Naive B cell (primary cell): ENCODE measurements around the gene DCLRE1A. TPM values are rescaled to one million over a fixed set of nuclear protein-coding genes. Genes with fewer than 3 reads are reported as not detected.

Source experiments
- ATAC-seq, 2 donors: fragments of 150-1000 bp; cut with Tn5 transposase; 2 replicates each; pipeline ENCODE4 v1.10.0; 2021; ENCODE audit warnings: low read depth in 2 of 2, mild to moderate bottlenecking in 2 of 2, moderate library complexity in 2 of 2
- DNase-seq: peaks from one replicate; pipeline ENCODE4 v3.0.0; 2022
- H3K27ac Mint-ChIP-seq, 6 donors: one replicate each; pipeline ENCODE4 v1.8.0; 2020 to 2022; ENCODE audit warnings: mild to moderate bottlenecking in 6 of 6, mixed read lengths in 6 of 6, moderate library complexity in 5 of 6, inconsistent platforms in 2 of 6
- H3K27me3 Mint-ChIP-seq, 3 donors: one replicate each; pipeline ENCODE4 v1.8.0; 2021 to 2022; ENCODE audit warnings: mixed read lengths in 3 of 3, mild to moderate bottlenecking in 1 of 3
- H3K36me3 Mint-ChIP-seq, 2 donors: one replicate each; pipeline ENCODE4 v1.8.0; 2020 to 2022; ENCODE audit warnings: mixed read lengths in 2 of 2, inconsistent platforms in 1 of 2, mild to moderate bottlenecking in 1 of 2
- H3K4me1 Mint-ChIP-seq, 3 donors: one replicate each; pipeline ENCODE4 v1.8.0; 2020 to 2022; ENCODE audit warnings: mixed read lengths in 3 of 3, inconsistent platforms in 1 of 3, mild to moderate bottlenecking in 1 of 3, moderate library complexity in 1 of 3
- H3K4me3 Mint-ChIP-seq, 8 donors: one replicate each; pipeline ENCODE4 v1.8.0; 2020 to 2022; ENCODE audit warnings: mild to moderate bottlenecking in 8 of 8, mixed read lengths in 8 of 8, moderate library complexity in 8 of 8, inconsistent platforms in 2 of 8
- H3K9me3 Mint-ChIP-seq, 7 donors: one replicate each; pipeline ENCODE4 v1.8.0; 2020 to 2022; ENCODE audit warnings: mixed read lengths in 7 of 7, mild to moderate bottlenecking in 5 of 7, inconsistent platforms in 2 of 7, moderate library complexity in 1 of 7
- polyA plus RNA-seq, 6 donors: library from polyadenylated mRNA; unstranded; fragments of 300-500 nt; fragmentation: Illumina TruSeq; gene quantifications; one replicate each; pipeline ENCODE4 v1.2.3, GENCODE V29; 2021; ENCODE audit warnings: low read depth in 6 of 6

Gene DCLRE1A
- 1 to 10 TPM; 1.5 to 4.6 (median 1.9) TPM for polyA plus RNA-seq

GRCh38 chr10:113854013-113854760 is at the start of gene DCLRE1A, which contains the start of gene NHLRC2:
TSS of gene DCLRE1A (minus strand) at chr10:113854082. CDS start at chr10:113853182, 900 bp downstream.
TSS of gene NHLRC2 (plus strand) at chr10:113854661. CDS start at chr10:113854873, 212 bp downstream.
- Mint-ChIP-seq H3K36me3 (peaks cover 0 to 2% of the 10 kb centered on the region in 2 donors), H3K27ac (peak within 1 kb of the TSS; percentile 96 to 99 (median 98)), H3K4me3 (peak within 1 kb of the TSS; percentile 97 to 100 (median 99)), H3K27me3 (no peaks in the 10 kb centered on the region), H3K4me1 (peaks cover 27 to 53% (median 35%) of the 10 kb centered on the region in 3 donors), H3K9me3 (no peaks in the 10 kb centered on the region)
- peak; percentile 68 for DNase-seq
- ATAC-seq, result peak; percentile 63

- H3K9me3 Mint-ChIP-seq, result peaks cover 0 to 6% (median 0%) of the 10 kb centered on the region in 7 donors
- H3K27me3 Mint-ChIP-seq, result no peaks in the 10 kb centered on the region
- H3K27ac Mint-ChIP-seq, result peak overlapping the region in 2 of 6 donors; percentile 1 to 38
- H3K4me3 Mint-ChIP-seq, result no peak overlapping the region
- H3K4me1 Mint-ChIP-seq, result peaks cover 0 to 5% (median 5%) of the 10 kb centered on the region in 3 donors
- no peak for DNase-seq
- ATAC-seq, result no peak
- H3K36me3 Mint-ChIP-seq, result peaks cover 23 to 34% of the 10 kb centered on the region in 2 donors
These were observed 46.2 kb upstream of the DCLRE1A start for GRCh38 chr10:113899952-113900598.

GRCh38 chr10:113897693-113898618 is 44.1 kb upstream of the DCLRE1A start:
- Mint-ChIP-seq H3K27me3 (no peaks in the 10 kb centered on the region), H3K36me3 (peaks cover 18 to 24% of the 10 kb centered on the region in 2 donors), H3K9me3 (peaks cover 0 to 7% (median 0%) of the 10 kb centered on the region in 7 donors), H3K27ac (peak overlapping the region in 1 of 6 donors; percentile 33), H3K4me3 (no peak overlapping the region), H3K4me1 (peaks cover 0 to 5% (median 5%) of the 10 kb centered on the region in 3 donors)
- DNase-seq (no peak), ATAC-seq (no peak)

- H3K4me3 Mint-ChIP-seq, result no peak overlapping the region
- no peak for ATAC-seq
- H3K36me3 Mint-ChIP-seq, result peaks cover 22 to 27% of the 10 kb centered on the region in 2 donors
- H3K27me3 Mint-ChIP-seq, result no peaks in the 10 kb centered on the region
- H3K4me1 Mint-ChIP-seq, result peaks cover 0 to 8% (median 5%) of the 10 kb centered on the region in 3 donors
- H3K27ac Mint-ChIP-seq, result peak overlapping the region in 1 of 6 donors; percentile 3
- no peak for DNase-seq
- H3K9me3 Mint-ChIP-seq, result peaks cover 0 to 7% (median 0%) of the 10 kb centered on the region in 7 donors
These were observed 41.1 kb upstream of the DCLRE1A start for GRCh38 chr10:113895018-113895417.

GRCh38 chr10:113894581-113894980 is 40.7 kb upstream of the DCLRE1A start:
- no peak overlapping the region for H3K4me3 Mint-ChIP-seq
- no peaks in the 10 kb centered on the region for H3K27me3 Mint-ChIP-seq
- H3K27ac Mint-ChIP-seq, result peak overlapping the region in 1 of 6 donors; percentile 13
- H3K9me3 Mint-ChIP-seq, result peaks cover 0 to 7% (median 0%) of the 10 kb centered on the region in 7 donors
- ATAC-seq, result no peak
- H3K36me3 Mint-ChIP-seq, result peaks cover 25 to 32% of the 10 kb centered on the region in 2 donors
- peaks cover 0 to 11% (median 5%) of the 10 kb centered on the region in 3 donors for H3K4me1 Mint-ChIP-seq
- DNase-seq, result no peak

- no peak overlapping the region for H3K27ac Mint-ChIP-seq
- peaks cover 0 to 7% (median 0%) of the 10 kb centered on the region in 7 donors for H3K9me3 Mint-ChIP-seq
- peaks cover 0 to 12% (median 5%) of the 10 kb centered on the region in 3 donors for H3K4me1 Mint-ChIP-seq
- ATAC-seq (no peak), DNase-seq (no peak)
- H3K4me3 Mint-ChIP-seq, result no peak overlapping the region
- H3K27me3 Mint-ChIP-seq, result no peaks in the 10 kb centered on the region
- peaks cover 21 to 25% of the 10 kb centered on the region in 2 donors for H3K36me3 Mint-ChIP-seq
These were observed 39.7 kb upstream of the DCLRE1A start for GRCh38 chr10:113893570-113893969.

- no peaks in the 10 kb centered on the region for H3K27me3 Mint-ChIP-seq
- H3K27ac Mint-ChIP-seq, result no peak overlapping the region
- H3K4me3 Mint-ChIP-seq, result no peak overlapping the region
- peaks cover 30 to 31% of the 10 kb centered on the region in 2 donors for H3K36me3 Mint-ChIP-seq
- H3K4me1 Mint-ChIP-seq, result peaks cover 0 to 12% (median 5%) of the 10 kb centered on the region in 3 donors
- peaks cover 0 to 7% (median 0%) of the 10 kb centered on the region in 7 donors for H3K9me3 Mint-ChIP-seq
- ATAC-seq (no peak), DNase-seq (no peak)
These were observed 37.6 kb upstream of the DCLRE1A start for GRCh38 chr10:113891476-113891875.

GRCh38 chr10:113890769-113891168 is 36.9 kb upstream of the DCLRE1A start:
- Mint-ChIP-seq H3K27me3 (no peaks in the 10 kb centered on the region), H3K4me1 (peaks cover 0 to 12% (median 5%) of the 10 kb centered on the region in 3 donors), H3K9me3 (peaks cover 0 to 7% (median 0%) of the 10 kb centered on the region in 7 donors), H3K27ac (peak overlapping the region in 2 of 6 donors; percentile 1 to 7), H3K36me3 (peaks cover 33 to 34% of the 10 kb centered on the region in 2 donors), H3K4me3 (no peak overlapping the region)
- DNase-seq, result no peak
- ATAC-seq, result peak in 1 of 2 donors; percentile 27

GRCh38 chr10:113889911-113890310 is 36.0 kb upstream of the DCLRE1A start:
- Mint-ChIP-seq H3K4me3 (no peak overlapping the region), H3K9me3 (no peaks in the 10 kb centered on the region), H3K36me3 (peaks cover 25 to 36% of the 10 kb centered on the region in 2 donors), H3K27ac (no peak overlapping the region), H3K27me3 (no peaks in the 10 kb centered on the region), H3K4me1 (peaks cover 0 to 7% (median 5%) of the 10 kb centered on the region in 3 donors)
- DNase-seq, result no peak
- no peak for ATAC-seq

GRCh38 chr10:113882240-113882639 is 28.4 kb upstream of the DCLRE1A start:
- H3K4me1 Mint-ChIP-seq, result peaks cover 0 to 19% (median 8%) of the 10 kb centered on the region in 3 donors
- H3K27ac Mint-ChIP-seq, result no peak overlapping the region
- H3K9me3 Mint-ChIP-seq, result no peaks in the 10 kb centered on the region

GRCh38 chr10:113880236-113880635 is 26.4 kb upstream of the DCLRE1A start:
- ATAC-seq (no peak), DNase-seq (no peak)
- no peaks in the 10 kb centered on the region for H3K9me3 Mint-ChIP-seq
- H3K27ac Mint-ChIP-seq, result peak overlapping the region in 1 of 6 donors; percentile 43
- H3K36me3 Mint-ChIP-seq, result peaks cover 0 to 8% of the 10 kb centered on the region in 2 donors
- no peaks in the 10 kb centered on the region for H3K27me3 Mint-ChIP-seq
- H3K4me3 Mint-ChIP-seq, result no peak overlapping the region
- peaks cover 4 to 22% (median 14%) of the 10 kb centered on the region in 3 donors for H3K4me1 Mint-ChIP-seq

More at GRCh38 chr10:113882240-113882639, 28.4 kb upstream of the DCLRE1A start:
- H3K36me3 Mint-ChIP-seq, result peaks cover 8 to 25% of the 10 kb centered on the region in 2 donors
- H3K27me3 Mint-ChIP-seq, result no peaks in the 10 kb centered on the region
- H3K4me3 Mint-ChIP-seq, result no peak overlapping the region
- no peak for ATAC-seq
- no peak for DNase-seq

GRCh38 chr10:113879691-113880090 is 25.8 kb upstream of the DCLRE1A start:
- H3K4me1 Mint-ChIP-seq, result peaks cover 9 to 22% (median 19%) of the 10 kb centered on the region in 3 donors
- DNase-seq (no peak), ATAC-seq (peak; percentile 57 to 76)
- H3K27me3 Mint-ChIP-seq, result no peaks in the 10 kb centered on the region
- H3K9me3 Mint-ChIP-seq, result no peaks in the 10 kb centered on the region
- peak overlapping the region in 4 of 6 donors; percentile 9 to 63 (median 48) for H3K27ac Mint-ChIP-seq
- peak overlapping the region in 1 of 8 donors; percentile 26 for H3K4me3 Mint-ChIP-seq
- H3K36me3 Mint-ChIP-seq, result peaks cover 0 to 5% of the 10 kb centered on the region in 2 donors
